K562 treated with DMSO at 1 percent for 4 hours (cell line): Measurements from ENCODE around the gene SGCB. TPM values are rescaled to one million over a fixed set of nuclear protein-coding genes. Genes with fewer than 3 reads are reported as not detected.

Experiments used
- total RNA-seq: library from RNA; unstranded; fragments of 300-600 nt; gene quantifications from 2 replicates; pipeline ENCODE4 v1.2.3, GENCODE V29; 2022; ENCODE audit not compliant: insufficient read depth

SGCB gene, protein sequence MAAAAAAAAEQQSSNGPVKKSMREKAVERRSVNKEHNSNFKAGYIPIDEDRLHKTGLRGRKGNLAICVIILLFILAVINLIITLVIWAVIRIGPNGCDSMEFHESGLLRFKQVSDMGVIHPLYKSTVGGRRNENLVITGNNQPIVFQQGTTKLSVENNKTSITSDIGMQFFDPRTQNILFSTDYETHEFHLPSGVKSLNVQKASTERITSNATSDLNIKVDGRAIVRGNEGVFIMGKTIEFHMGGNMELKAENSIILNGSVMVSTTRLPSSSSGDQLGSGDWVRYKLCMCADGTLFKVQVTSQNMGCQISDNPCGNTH
- total RNA-seq = 1.3 TPM in 1 of 2 replicates, not detected in the other

DNA sequence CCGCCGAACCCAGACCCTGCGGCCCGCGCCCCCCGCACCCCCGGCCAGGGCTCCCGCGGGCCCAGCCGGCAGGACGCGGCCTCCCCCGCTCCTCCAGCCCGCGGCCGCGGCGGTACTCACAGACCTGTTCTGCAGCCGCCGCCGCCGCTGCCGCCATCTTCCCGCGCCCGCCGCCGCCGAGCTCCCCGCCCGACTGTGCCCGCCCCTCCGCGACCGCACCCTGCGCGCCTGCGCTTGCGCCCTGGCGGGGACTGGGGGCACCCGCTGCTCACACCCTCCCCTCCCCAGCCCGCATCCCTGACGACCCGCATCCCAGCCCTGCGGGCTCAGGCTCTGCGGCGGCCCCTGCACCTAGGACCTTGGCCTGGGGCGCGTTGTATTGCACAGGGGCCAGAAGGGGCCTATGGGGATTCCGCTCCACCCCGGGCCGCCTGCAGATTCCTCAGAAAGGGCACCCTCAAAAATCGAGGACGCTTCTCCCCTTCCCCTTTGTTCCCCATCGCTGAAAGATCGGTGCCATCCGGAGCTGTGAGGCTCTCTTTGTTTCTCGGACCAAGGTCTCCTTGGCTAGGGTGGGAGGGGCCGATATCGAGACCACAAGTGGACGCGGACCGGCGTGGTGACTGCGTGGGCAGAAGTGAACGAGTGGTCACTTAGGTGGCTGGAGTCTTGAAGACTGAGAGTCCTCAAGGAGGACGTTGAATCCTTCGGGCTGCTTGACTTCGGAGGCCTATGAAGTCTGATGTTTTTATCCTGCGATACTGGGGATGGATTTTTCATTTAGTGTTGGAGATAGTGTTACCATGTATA, at the start of gene SGCB:
TSS of gene SGCB (minus strand) at position 197 of the 810 bp plus-strand sequence. CDS start at position 157, 40 bp downstream.

DNA sequence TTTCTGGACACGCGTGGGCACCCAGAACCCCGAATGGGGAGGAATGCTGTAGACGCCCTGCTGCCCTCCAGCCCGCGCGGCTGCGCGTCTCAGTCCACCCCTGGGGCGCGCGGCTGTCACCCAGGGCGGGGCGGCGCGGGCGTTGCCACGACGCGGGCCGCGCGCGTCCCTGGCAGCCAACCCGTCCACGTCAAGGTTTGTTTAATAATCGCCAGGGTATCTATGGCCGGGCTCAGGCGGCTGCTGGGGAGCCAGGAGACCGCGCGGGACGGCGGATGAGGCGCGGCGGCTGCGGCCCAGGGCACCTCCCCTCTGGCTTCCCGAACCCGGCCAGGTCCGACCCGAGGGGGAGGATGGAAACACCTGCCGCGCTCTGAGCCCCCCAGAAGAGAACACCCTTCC, 13.1 kb upstream of the SGCB start, which contains the start of gene SPATA18:
TSS of gene SPATA18 (plus strand) at position 92 of the 402 bp plus-strand sequence. CDS start 401 bp downstream, outside the sequence.

DNA sequence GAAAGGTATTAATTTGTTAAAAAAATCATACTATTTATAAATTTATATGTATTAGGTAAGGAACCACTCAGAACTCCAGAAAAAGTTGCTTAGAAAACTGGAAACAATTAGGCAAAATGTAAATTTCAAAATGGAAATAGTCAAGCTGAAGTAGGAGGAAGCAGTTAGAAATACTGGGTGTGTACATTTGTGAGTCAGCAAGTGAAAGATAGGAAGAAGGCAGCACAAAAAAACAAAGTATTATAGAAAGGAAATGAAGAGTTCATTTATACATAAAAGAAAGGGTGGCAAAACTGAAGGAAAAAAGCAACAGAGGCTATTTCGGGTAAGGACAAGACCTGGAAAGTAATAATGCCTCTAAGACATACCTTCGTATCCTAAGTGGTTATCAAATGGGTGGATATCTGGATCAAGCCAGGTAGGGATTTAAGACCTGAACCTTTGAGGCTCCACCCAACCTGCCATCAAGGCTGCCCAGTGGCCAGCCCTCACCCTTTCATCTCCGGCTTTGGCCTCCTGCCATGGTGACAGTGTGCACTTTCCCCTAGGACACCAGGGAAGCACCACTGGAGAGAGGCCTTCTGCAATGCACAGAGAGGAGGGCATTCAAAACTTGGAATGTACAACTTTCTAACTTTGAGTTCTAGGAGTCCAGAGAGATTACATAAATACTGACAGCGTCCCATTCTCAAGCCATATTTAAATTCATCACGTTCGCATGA, 18.0 kb downstream of the SGCB start, which contains the start of gene LRRC66:
TSS of gene LRRC66 (minus strand) at position 428 of the 722 bp plus-strand sequence. CDS start 2,750 bp downstream, outside the sequence.

Other genes starting within 250 kb of the SGCB start
- gene DCUN1D4, start 195.1 kb downstream of the SGCB start, total RNA-seq = 8.2 and 11.5 TPM in 2 replicates
- not detected in 2 replicates for gene LRRC66, start 17.9 kb downstream of the SGCB start, total RNA-seq
- not detected in 2 replicates for gene SPATA18, start 13.0 kb upstream of the SGCB start, total RNA-seq